ENCODE data around the gene AFAP1. TPM values are rescaled to one million over a fixed set of nuclear protein-coding genes. Genes with fewer than 3 reads are reported as not detected.

Gene AFAP1
- total RNA-seq, 4 donors from 2014 or later: 8.2 to 22.3 (median 15.2) TPM

DNA sequence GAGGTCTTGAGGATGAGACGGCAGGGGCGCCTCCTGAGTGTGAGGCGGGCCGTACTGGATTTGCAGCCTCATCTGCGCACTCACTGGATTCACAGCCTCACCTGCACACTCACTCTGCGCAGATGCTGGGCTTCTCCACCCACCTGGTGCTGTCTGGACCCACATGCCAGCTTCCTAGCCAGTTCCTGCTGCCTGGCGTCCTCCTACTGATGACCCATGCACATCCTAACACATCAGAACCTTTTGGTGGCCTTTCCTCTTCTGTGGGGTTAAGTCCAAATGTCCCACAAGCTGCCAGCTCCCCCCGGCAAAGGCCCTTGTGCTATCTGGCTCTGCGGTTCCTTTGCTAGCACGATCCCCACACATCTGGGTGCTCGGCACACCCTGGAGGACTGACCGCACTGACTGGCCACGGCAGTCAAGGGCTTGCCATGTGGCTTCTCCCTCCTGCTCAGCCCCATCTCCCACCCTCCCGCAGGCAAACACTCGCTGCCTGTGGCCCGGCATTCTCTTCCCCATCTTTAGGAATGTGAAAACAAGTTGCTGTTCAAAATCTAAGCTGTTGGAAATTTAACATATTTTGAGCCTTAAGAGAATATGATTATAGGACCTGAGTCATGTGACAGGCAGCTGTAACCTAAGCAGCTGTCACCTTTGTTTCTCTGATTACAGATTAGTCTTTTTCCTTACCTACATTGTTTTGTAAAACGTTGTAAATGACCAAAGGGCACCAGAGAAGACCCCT, 39.4 kb upstream of the AFAP1 start:
- DNase-seq (ENCODE audit: low spot score in 2 of 2): no peak
- WGBS, 2 donors: 69 to 82% methylated on average over 17 of the region's 17 CpGs
- intact Hi-C loops (cut with DNase I; ENCODE audit: low total_unique reads): no loop called here
- H3K4me3 ChIP-seq (ENCODE audit: low read depth, poor library complexity, severe bottlenecking): no peak overlapping the region
- TF ChIP-seq CTCF (IDR thresholded peaks at IDR 0.05) (no peak), POLR2A (IDR thresholded peaks at IDR 0.05) (no peak)

DNA sequence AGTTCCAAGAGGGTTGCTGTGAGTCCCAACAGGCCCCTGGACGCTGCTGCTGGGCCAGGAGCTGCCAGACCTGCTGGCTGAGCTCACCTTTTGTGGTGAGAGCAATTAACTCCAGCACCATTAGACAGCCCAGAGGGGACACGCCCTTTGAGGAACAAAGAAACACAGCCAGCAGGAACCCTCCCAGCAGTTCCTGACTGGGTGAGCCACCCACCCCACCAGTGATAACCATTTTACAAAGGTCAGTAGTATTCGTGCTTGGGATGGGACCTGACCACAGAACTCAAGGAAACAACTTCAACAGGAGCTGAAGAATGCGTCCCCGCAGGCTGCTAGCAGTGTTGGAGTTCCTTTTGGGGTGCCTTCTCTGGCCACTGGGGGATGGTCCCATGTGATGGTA, 38.8 kb upstream of the AFAP1 start:
- no peak for DNase-seq (ENCODE audit: low spot score in 2 of 2)
- no peak for TF ChIP-seq POLR2A (IDR thresholded peaks at IDR 0.05)
- H3K4me3 ChIP-seq (ENCODE audit: low read depth, poor library complexity, severe bottlenecking): no peak overlapping the region
- 19 to 54% methylated on average over 5 of the region's 5 CpGs for WGBS, 2 donors
- intact Hi-C loops (cut with DNase I; ENCODE audit: low total_unique reads): no loop called here

DNA sequence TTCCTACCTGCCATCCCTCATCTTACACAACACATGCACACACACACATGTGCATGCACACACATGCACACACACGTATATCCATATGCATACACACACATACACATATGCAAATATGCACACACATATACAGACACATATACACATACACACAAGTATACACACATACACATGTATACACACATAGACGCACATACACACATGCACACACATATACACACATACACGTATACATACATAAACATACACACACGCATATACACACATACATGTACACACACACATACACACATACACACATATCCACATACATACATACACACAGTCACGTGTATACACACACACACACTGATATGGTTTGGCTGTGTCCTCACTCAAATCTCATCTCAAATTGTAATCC, 37.0 kb upstream of the AFAP1 start:
- H3K4me3 ChIP-seq (ENCODE audit: low read depth, poor library complexity, severe bottlenecking): no peak overlapping the region
- TF ChIP-seq CTCF (IDR thresholded peaks at IDR 0.05) (no peak), POLR2A (IDR thresholded peaks at IDR 0.05) (no peak)
- intact Hi-C loops (cut with DNase I; ENCODE audit: low total_unique reads): no loop called here
- 94 to 98% methylated on average over 5 of the region's 5 CpGs for WGBS, 2 donors
- DNase-seq (ENCODE audit: low spot score in 2 of 2): no peak

DNA sequence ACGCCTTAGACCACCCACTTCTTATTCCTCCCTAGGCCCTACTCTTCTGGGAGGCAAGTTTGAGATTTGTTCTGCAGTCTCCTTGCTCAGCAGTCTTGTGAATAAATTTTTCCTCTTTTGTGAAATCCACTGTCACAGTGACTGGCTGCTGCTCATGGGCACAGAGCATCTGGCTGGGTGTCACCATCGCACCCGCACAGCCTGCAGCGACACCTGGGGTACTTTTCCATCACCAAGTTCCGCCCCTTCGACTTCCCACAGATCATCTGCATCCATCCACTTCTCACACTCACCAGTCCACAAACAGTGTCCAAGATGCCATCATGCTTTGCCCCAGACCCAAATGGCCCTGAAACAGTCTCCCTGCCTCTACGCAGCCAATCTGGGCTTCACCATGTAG, 36.4 kb upstream of the AFAP1 start:
- WGBS, 2 donors: 87 to 88% methylated on average over 7 of the region's 7 CpGs
- intact Hi-C loops (cut with DNase I; ENCODE audit: low total_unique reads): no loop called here
- no peak for DNase-seq (ENCODE audit: low spot score in 2 of 2)
- TF ChIP-seq POLR2A (IDR thresholded peaks at IDR 0.05): no peak
- no peak for TF ChIP-seq CTCF (IDR thresholded peaks at IDR 0.05)
- no peak overlapping the region for H3K4me3 ChIP-seq (ENCODE audit: low read depth, poor library complexity, severe bottlenecking)

DNA sequence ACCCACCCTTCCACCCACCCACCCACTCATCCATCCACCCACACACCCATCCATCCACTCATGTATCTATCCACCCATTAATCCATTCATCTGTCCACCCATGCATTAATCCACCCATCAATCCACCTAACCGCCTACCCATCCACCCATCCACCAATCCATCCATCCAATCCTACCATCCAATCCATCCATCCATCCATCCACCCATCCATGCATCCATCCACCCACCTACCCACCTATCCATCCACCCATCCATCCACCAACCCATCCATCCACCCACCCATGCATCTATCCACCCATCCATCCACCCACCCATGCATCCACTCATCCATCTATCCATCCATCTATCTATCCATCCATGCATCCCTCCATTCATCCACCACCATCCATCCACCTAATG, 34.8 kb upstream of the AFAP1 start:
- intact Hi-C loops (cut with DNase I; ENCODE audit: low total_unique reads): no loop called here
- H3K4me3 ChIP-seq (ENCODE audit: low read depth, poor library complexity, severe bottlenecking): no peak overlapping the region
- 97 to 100% methylated on average over 1 of the region's 1 CpG for WGBS, 2 donors
- DNase-seq (ENCODE audit: low spot score in 2 of 2): no peak
- TF ChIP-seq CTCF (IDR thresholded peaks at IDR 0.05): no peak
- TF ChIP-seq POLR2A (IDR thresholded peaks at IDR 0.05): no peak

- 44 to 49% methylated on average over 10 of the region's 10 CpGs for WGBS, 2 donors
- TF ChIP-seq POLR2A (IDR thresholded peaks at IDR 0.05) (no peak), CTCF (IDR thresholded peaks at IDR 0.05) (no peak)
- no peak overlapping the region for H3K4me3 ChIP-seq (ENCODE audit: low read depth, poor library complexity, severe bottlenecking)
- DNase-seq (ENCODE audit: low spot score in 2 of 2): no peak
- intact Hi-C loops (cut with DNase I; ENCODE audit: low total_unique reads): no loop called here
Observed at GRCh38 chr4:7973545-7973981, 33.9 kb upstream of the AFAP1 start.

Data from lower leg skin (tissue), 4 donors.